Measurements from ENCODE around the gene ZDHHC9. TPM values are rescaled to one million over a fixed set of nuclear protein-coding genes. Genes with fewer than 3 reads are reported as not detected.

Gene ZDHHC9
- total RNA-seq, 2 donors from 2014 or later: 27.1 to 40.2 TPM

DNA sequence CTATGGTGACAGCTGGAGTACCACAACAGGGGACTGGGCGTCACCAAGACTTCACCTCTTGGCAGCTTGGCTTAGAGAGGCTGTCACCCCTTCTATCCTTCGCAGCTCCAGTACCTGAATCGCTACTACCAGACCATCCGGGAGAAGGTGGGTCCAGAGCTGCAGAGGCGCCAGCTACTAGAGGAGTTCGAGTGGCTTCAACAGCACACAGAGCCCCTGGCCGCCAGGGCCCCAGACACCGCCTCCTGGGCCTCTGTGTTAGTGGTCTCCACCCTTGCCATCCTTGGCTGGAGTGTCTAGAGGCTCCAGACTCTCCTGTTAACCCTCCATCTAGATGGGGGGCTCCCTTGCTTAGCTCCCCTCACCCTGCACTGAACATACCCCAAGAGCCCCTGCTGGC, 75.5 kb downstream of the ZDHHC9 start:
- H3K27me3 ChIP-seq (ENCODE audit: control insufficient read depth, insufficient read depth, low read length, poor library complexity, severe bottlenecking): no peaks in the 10 kb centered on the region
- Mint-ChIP-seq H3K27ac (no peak overlapping the region), H3K4me3 (no peak overlapping the region), H3K9me3 (peaks cover 5% of the 10 kb centered on the region), H3K36me3 (ENCODE audit: low read depth) (no peaks in the 10 kb centered on the region), H3K27me3 (ENCODE audit: insufficient read depth) (no peaks in the 10 kb centered on the region), H3K4me1 (no peaks in the 10 kb centered on the region)
- H3K9ac ChIP-seq (ENCODE audit: extremely low read depth, low read length, poor library complexity, severe bottlenecking): no peak overlapping the region
- no peak overlapping the region for H3K4me3 ChIP-seq (ENCODE audit: low read length)
- 94% methylated on average over 8 of the region's 8 CpGs; no CpG with 5 or more reads in 1 of the 2 experiments for WGBS, 2 experiments (ENCODE audit: insufficient coverage in 1 of 2, insufficient read length in 1 of 2)
- H3K36me3 ChIP-seq (ENCODE audit: control insufficient read depth, insufficient read depth, low read length): no peaks in the 10 kb centered on the region
- H3K27ac ChIP-seq (ENCODE audit: low read depth, low read length): no peak overlapping the region
- TF ChIP-seq, protein P1, sequence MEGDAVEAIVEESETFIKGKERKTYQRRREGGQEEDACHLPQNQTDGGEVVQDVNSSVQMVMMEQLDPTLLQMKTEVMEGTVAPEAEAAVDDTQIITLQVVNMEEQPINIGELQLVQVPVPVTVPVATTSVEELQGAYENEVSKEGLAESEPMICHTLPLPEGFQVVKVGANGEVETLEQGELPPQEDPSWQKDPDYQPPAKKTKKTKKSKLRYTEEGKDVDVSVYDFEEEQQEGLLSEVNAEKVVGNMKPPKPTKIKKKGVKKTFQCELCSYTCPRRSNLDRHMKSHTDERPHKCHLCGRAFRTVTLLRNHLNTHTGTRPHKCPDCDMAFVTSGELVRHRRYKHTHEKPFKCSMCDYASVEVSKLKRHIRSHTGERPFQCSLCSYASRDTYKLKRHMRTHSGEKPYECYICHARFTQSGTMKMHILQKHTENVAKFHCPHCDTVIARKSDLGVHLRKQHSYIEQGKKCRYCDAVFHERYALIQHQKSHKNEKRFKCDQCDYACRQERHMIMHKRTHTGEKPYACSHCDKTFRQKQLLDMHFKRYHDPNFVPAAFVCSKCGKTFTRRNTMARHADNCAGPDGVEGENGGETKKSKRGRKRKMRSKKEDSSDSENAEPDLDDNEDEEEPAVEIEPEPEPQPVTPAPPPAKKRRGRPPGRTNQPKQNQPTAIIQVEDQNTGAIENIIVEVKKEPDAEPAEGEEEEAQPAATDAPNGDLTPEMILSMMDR (conservative IDR thresholded peaks at IDR 0.05): no peak
- no peaks in the 10 kb centered on the region for H3K9me3 ChIP-seq (ENCODE audit: control insufficient read depth, low read length)
- no peak for DNase-seq
- no peaks in the 10 kb centered on the region for H3K4me1 ChIP-seq (ENCODE audit: control insufficient read depth, insufficient read depth, low read length)

DNA sequence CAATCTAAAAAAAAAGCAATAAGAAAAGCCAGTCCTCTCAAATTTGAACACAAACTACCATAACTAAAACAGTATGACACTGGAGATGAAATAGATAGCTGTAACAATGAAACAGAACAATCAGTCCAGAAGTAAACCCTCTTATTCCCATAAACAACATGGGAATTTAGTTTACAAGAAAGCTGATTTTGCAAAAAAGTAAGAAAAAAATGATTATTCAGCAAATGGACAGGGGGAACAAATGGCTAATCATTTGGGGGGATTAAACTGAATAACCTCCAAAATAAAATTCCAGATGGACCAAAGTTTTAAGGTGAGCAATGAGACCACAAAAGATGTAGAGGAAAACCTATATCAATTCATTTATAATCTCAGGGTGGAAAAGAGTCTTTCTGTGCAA, 80.0 kb downstream of the ZDHHC9 start:
- Mint-ChIP-seq H3K27ac (no peak overlapping the region), H3K9me3 (peaks cover 5% of the 10 kb centered on the region), H3K36me3 (ENCODE audit: low read depth) (no peaks in the 10 kb centered on the region), H3K4me3 (no peak overlapping the region), H3K4me1 (no peaks in the 10 kb centered on the region), H3K27me3 (ENCODE audit: insufficient read depth) (no peaks in the 10 kb centered on the region)
- Histone ChIP-seq H3K27ac (ENCODE audit: low read depth, low read length) (no peak overlapping the region), H3K36me3 (ENCODE audit: control insufficient read depth, insufficient read depth, low read length) (no peaks in the 10 kb centered on the region), H3K27me3 (ENCODE audit: control insufficient read depth, insufficient read depth, low read length, poor library complexity, severe bottlenecking) (no peaks in the 10 kb centered on the region), H3K9ac (ENCODE audit: extremely low read depth, low read length, poor library complexity, severe bottlenecking) (no peak overlapping the region), H3K4me3 (ENCODE audit: low read length) (no peak overlapping the region), H3K4me1 (ENCODE audit: control insufficient read depth, insufficient read depth, low read length) (no peaks in the 10 kb centered on the region), H3K9me3 (ENCODE audit: control insufficient read depth, low read length) (no peaks in the 10 kb centered on the region)
- TF ChIP-seq, protein P1 (conservative IDR thresholded peaks at IDR 0.05): no peak
- no peak for DNase-seq

DNA sequence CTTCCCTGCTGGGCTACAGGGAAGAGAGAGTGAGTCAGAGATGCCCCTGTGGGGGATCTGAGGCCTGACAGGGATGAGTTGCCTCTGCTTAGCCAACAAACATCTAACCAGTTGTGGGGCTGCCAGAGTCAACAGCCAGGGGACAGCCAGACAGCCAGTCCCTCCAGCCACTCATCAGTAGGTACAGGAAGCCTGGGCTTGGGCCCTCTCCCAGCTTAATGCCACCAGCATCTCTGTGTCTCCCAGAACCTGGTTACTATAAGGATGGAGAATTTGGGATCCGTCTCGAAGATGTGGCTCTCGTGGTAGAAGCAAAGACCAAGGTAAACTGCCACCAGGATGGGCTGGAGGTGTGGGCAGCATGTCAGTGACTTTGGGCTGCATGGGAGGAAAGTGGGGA, 81.2 kb downstream of the ZDHHC9 start:
- Mint-ChIP-seq H3K36me3 (ENCODE audit: low read depth) (no peaks in the 10 kb centered on the region), H3K27ac (no peak overlapping the region), H3K9me3 (peaks cover 3% of the 10 kb centered on the region), H3K4me1 (no peaks in the 10 kb centered on the region), H3K4me3 (no peak overlapping the region), H3K27me3 (ENCODE audit: insufficient read depth) (no peaks in the 10 kb centered on the region)
- TF ChIP-seq, protein P1 (conservative IDR thresholded peaks at IDR 0.05): no peak
- Histone ChIP-seq H3K27me3 (ENCODE audit: control insufficient read depth, insufficient read depth, low read length, poor library complexity, severe bottlenecking) (no peaks in the 10 kb centered on the region), H3K27ac (ENCODE audit: low read depth, low read length) (no peak overlapping the region), H3K4me1 (ENCODE audit: control insufficient read depth, insufficient read depth, low read length) (no peaks in the 10 kb centered on the region), H3K4me3 (ENCODE audit: low read length) (no peak overlapping the region), H3K9ac (ENCODE audit: extremely low read depth, low read length, poor library complexity, severe bottlenecking) (no peak overlapping the region), H3K36me3 (ENCODE audit: control insufficient read depth, insufficient read depth, low read length) (no peaks in the 10 kb centered on the region), H3K9me3 (ENCODE audit: control insufficient read depth, low read length) (no peaks in the 10 kb centered on the region)
- WGBS, 2 experiments (ENCODE audit: insufficient coverage in 1 of 2, insufficient read length in 1 of 2): 73% methylated on average over 3 of the region's 3 CpGs; no CpG with 5 or more reads in 1 of the 2 experiments
- no peak for DNase-seq
